Muscle layer of duodenum (tissue), 2 donors: Measurements from ENCODE around the gene PRKD2.

Experiments used
- H3K27ac ChIP-seq: one replicate; pipeline ENCODE4 v1.7.0; 2013; ENCODE audit warnings: mild to moderate bottlenecking, low read length
- H3K27me3 ChIP-seq: one replicate; pipeline ENCODE4 v1.7.0; 2013; ENCODE audit warnings: low read depth, mild to moderate bottlenecking, control low read depth, low read length
- H3K36me3 ChIP-seq, 2 donors: one replicate each; pipeline ENCODE4 v1.7.0; 2013; ENCODE audit warnings: low read length in 2 of 2, control low read depth in 1 of 2, mild to moderate bottlenecking in 1 of 2; ENCODE audit not compliant: insufficient read depth in 2 of 2, control insufficient read depth in 1 of 2
- H3K4me1 ChIP-seq, 2 donors: one replicate each; pipeline ENCODE4 v1.7.0; 2013; ENCODE audit warnings: low read length in 2 of 2, mild to moderate bottlenecking in 2 of 2, control low read depth in 1 of 2, moderate library complexity in 1 of 2; ENCODE audit not compliant: insufficient read depth in 2 of 2, control insufficient read depth in 1 of 2
- H3K4me3 ChIP-seq, 2 donors: one replicate each; pipeline ENCODE4 v1.7.0; 2013; ENCODE audit warnings: low read length in 2 of 2, low read depth in 1 of 2, mild to moderate bottlenecking in 1 of 2
- H3K9me3 ChIP-seq, 2 donors: one replicate each; pipeline ENCODE4 v1.7.0; 2013; ENCODE audit warnings: low read length in 2 of 2, control low read depth in 1 of 2, mild to moderate bottlenecking in 1 of 2; ENCODE audit not compliant: control insufficient read depth in 1 of 2
- donor health status: healthy.

Gene PRKD2

DNA sequence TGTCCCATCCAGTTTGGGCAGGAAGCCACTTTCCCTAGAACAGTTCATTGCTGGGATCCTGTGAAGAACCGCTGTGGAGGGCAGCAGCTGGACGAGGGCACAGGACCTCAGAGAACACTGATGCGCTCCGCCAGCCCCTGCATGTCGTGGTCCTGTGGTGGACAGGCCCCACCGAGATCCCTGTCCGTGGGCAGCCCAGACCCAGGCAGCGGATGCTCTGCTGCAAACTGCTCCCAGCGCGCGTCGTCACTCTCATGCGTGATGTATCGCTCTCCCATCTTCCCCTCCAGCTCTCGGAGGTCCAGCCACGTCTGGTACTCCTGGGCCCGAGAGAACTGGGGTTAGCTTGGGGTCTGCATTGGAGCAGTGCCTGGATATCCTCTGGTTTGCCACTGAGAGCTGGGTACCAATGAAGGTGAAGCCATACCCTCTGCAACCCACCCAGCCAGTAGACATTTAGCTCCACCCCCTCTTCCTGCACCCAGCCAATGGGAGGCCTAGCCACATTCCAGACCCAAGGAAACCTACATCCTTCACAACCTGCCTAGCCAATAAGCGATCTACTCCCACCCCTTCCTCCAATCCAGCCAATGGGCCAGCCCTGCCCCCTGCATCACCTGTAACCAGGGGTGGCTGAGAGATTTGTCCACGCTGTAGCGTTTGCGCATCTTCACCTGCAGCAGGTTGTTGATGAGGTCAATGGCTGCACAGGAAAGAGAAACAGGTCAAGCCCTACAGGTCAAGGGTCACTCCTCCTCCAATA is 42.3 kb downstream of the PRKD2 start:
- H3K27ac ChIP-seq: no peak overlapping the region
- no peaks in the 10 kb centered on the region for H3K9me3 ChIP-seq
- peaks cover 17 to 42% of the 10 kb centered on the region in 2 donors for H3K36me3 ChIP-seq
- no peak overlapping the region for H3K4me3 ChIP-seq
- H3K4me1 ChIP-seq: no peaks in the 10 kb centered on the region
- H3K27me3 ChIP-seq: no peaks in the 10 kb centered on the region

DNA sequence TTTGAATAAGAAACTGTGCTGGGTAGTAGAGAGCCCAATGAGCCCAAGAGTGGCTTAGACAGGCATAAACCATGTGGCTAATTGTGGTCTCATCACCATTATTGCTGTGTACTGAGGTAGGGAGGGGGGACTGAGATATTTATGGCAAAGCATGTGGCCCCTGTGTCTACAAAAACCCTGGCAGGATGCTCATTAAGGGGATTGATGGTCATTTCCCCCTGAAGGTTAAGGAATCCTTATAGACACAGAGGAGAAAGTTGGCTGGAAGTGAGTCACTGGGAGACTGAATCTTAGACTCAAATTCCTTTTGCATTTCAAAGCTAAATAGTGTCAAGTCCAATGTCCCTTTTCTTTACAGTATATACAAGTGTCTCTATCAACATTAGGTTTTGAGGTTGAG is 46.1 kb downstream of the PRKD2 start:
- no peaks in the 10 kb centered on the region for H3K9me3 ChIP-seq
- H3K27me3 ChIP-seq: no peaks in the 10 kb centered on the region
- no peak overlapping the region for H3K4me3 ChIP-seq
- no peak overlapping the region for H3K27ac ChIP-seq
- H3K36me3 ChIP-seq: peaks cover 12 to 21% of the 10 kb centered on the region in 2 donors
- no peaks in the 10 kb centered on the region for H3K4me1 ChIP-seq

DNA sequence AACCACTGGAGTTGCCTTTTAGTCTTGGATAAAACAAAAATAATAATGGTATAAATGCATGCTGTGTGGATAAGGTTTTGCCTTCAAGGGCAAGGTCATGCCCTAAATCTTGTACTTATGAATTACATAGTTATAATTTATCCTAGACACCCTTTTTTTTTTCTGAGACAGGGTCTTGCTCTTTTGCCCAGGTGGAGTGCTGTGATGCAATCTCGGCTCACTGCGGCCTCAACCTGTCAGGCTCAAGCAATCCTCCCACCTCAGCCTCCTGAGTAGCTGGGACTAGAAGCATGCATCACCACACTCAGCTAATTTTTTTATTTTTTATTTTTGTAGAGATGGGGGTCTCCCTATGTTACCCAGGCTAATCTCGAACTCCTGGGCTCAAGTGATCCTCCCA is 48.3 kb downstream of the PRKD2 start:
- peaks cover 0 to 8% of the 10 kb centered on the region in 2 donors for H3K36me3 ChIP-seq
- no peak overlapping the region for H3K4me3 ChIP-seq
- no peaks in the 10 kb centered on the region for H3K27me3 ChIP-seq
- no peaks in the 10 kb centered on the region for H3K9me3 ChIP-seq
- no peak overlapping the region for H3K27ac ChIP-seq
- H3K4me1 ChIP-seq: no peaks in the 10 kb centered on the region

DNA sequence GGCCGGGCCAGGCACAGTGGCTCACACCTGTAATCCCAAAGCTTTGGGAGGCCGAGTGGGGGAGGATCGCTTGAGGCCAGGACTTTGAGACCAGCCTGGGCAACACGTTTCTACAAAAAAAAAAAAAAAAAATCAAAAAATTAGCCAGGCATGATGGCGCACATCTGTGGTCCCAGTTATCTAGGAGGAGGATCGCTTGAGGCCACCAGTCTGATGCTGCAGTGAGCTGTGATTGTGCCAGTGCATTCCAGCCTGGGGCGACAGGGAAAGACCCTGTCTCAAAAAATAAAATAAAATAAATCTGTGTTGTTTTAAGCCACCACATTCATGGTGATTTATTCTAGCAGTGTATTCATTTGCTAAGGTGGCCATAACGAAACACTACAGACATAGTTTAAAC is 51.8 kb downstream of the PRKD2 start:
- Histone ChIP-seq H3K27me3 (no peaks in the 10 kb centered on the region), H3K4me1 (peaks cover 4 to 13% of the 10 kb centered on the region in 2 donors), H3K9me3 (no peaks in the 10 kb centered on the region), H3K27ac (no peak overlapping the region), H3K4me3 (no peak overlapping the region), H3K36me3 (no peaks in the 10 kb centered on the region)

DNA sequence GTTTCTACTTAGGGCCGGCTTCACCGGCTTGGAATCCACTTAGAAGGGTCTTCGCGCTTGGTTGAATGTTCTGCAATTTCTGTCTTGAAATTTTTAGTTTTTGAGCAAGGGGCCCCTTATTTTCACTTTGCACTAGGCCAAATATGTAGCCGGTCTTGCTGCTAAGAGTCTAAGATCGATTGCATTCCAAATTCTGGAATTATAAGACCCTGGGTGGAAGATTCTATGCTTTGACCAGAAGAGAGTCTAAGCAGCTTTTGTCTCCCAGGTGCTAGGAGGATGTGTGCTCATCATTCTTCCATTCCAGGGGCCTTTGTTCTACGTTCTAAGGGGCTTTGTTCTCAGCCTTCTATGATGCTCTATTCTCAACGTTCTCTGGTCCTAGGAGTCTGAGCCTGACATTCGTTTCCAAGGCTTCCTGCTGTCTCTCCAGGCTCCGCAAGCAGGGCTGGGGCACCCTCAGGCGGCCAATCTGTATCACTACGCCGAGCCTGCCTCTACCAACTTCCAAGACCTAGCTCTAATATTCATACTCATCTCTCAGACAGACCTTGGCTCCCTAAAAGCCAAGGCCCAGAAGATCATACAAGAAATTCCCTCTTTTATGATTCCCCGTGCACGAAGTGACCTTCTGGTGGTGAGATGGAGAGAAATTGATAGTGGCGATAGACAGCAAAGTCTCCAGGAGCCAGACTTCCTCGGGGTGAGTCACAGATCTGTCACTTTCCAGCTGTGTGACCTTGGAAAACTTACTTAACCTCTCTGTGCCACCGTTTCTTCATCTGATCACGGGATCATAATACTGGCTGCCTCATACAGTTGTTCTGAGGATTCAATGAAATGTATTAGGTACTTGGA is 55.0 kb downstream of the PRKD2 start:
- Histone ChIP-seq H3K36me3 (no peaks in the 10 kb centered on the region), H3K27ac (peak overlapping the region; percentile 74), H3K27me3 (no peaks in the 10 kb centered on the region), H3K4me1 (peaks cover 4 to 30% of the 10 kb centered on the region in 2 donors), H3K9me3 (no peaks in the 10 kb centered on the region), H3K4me3 (peak overlapping the region; percentile 72 to 75)

DNA sequence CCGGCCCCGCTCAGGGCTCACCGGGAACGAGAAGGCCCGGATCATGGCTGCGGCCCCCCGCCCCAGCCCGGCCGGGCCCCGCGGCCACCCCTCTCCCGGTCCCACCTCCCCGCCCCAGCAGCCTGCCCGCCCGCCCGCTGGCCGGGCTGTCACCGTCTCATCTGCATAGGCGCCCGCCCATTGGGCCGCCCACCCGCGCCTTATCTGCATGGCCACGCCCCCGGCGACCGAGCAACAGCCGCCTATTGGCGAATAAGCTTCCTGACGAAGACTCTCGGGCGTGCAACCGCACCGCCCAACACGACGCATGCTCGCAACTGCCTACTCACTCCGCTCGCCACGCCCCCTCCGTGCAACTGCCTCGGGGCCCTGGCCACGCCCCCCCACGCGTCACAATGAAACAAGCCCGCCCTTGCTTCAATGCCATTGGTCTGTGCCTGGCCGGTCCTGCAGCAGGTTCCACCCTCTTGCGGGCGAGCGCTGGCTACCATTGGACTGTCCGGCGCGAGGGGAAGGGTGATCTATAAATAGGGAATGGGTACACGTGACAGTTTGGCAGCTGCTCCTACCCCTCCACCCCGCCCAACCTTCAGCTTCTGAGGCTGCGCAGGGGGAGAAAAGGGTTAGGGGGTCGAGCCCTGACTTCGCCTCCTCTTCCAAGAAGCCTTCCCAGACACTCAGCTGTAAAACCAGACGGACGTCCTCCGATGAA is 55.7 kb downstream of the PRKD2 start, which contains the start of gene DACT3:
DACT3 (minus strand) TSS at position 163 of the 712 bp plus-strand sequence; CDS start at position 45, 118 bp downstream.
- Histone ChIP-seq H3K4me3 (peak within 1 kb of the TSS; percentile 72 to 75), H3K9me3 (no peaks in the 10 kb centered on the region), H3K27ac (peak within 1 kb of the TSS; percentile 74), H3K36me3 (no peaks in the 10 kb centered on the region), H3K27me3 (no peaks in the 10 kb centered on the region), H3K4me1 (peaks cover 4 to 30% of the 10 kb centered on the region in 2 donors)

DNA sequence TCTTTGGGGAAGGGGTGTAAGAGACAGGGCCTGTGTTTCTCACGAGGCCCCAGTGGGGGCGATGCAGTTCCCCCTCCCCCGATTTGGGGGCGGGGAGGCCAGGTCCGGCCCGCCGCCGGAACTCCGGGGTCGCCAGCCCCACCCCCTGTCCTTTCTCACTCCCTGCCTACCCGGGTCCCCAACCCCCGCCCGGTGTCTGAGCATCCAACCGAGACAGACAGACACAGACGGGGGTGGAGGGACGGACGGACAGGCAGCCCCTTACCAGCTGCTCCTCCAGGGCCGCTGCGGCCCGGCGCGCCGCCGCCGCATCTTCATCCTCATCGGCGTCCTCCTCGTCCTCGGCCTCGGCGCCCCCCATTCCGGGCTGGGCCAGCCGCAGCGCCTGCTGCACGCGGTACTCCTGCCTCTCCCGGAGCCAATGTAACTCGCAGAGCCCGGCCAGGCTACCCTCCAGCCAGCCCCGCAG is 56.3 kb downstream of the PRKD2 start:
- Histone ChIP-seq H3K27ac (peak overlapping the region; percentile 23), H3K4me3 (peak overlapping the region; percentile 47 to 75), H3K9me3 (no peaks in the 10 kb centered on the region), H3K4me1 (peaks cover 4 to 31% of the 10 kb centered on the region in 2 donors), H3K27me3 (no peaks in the 10 kb centered on the region), H3K36me3 (no peaks in the 10 kb centered on the region)

DNA sequence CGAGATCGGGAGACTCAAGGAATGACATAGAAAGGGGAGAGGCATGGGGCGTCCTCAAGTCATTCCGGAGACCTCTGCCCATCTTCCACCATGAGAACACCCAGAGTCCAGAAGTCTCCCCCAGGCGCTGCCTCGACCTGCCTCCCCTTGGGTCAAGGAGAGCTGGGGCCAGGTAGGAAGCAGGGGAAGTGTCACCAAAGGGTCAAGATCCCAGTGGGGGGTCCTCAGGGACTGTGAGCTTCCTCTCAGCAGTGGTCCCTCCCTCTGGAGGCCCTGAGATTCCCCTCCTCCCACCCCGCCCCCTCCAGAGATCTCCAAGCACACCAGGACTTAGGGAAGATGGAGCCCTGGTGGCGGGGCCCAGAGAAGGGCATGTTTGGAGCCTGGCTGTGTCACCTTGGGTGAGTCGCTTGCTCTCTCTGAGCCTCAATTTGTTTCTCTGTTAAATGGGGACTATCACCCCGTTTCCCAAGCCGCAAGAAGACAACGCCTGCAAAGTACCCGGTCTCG is 56.9 kb downstream of the PRKD2 start:
- Histone ChIP-seq H3K27ac (peak overlapping the region; percentile 23), H3K36me3 (no peaks in the 10 kb centered on the region), H3K27me3 (no peaks in the 10 kb centered on the region), H3K4me3 (peak overlapping the region; percentile 47 to 75), H3K4me1 (peaks cover 4 to 36% of the 10 kb centered on the region in 2 donors), H3K9me3 (no peaks in the 10 kb centered on the region)

DNA sequence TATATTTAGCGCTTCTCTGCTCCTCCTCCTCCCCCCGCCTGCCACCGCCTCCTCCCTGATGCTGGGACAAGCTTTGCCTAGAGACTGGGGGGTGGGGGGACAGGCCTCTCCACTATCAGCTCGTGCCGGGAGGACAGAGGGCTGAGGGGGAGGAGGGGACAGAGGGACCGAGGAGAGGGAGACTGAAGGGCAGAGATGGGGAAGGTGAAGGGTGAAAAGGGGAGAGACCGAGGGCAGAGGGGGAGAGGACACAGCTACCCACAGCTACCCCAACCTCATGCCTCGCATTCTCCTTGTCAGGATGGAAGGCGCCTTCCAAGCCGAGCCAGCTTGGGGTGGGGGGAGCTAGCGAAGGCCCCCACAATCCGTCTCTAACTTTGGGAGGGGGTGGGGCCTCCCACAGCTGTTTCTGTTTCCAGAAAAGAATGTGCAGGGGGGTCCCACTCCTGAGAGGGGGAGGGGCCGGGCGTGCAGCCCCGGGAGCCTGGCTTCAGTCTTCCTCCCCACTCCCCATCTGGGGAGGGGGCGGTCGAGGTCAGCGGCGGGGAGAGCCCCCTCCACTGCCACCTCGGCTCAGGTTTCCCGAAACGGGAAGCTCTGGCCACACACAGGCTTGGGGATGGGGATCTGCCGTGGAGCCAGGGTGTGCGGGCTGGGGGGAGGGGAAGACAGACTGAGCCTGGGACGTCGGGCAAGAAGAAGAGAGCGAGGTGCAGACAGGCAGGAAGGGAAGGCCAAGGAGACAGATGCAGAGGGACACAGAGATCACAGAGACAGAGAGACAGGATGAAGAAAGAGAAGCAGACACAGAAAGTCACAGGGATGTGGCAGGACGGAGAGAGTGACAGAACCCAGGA is 57.5 kb downstream of the PRKD2 start:
- Histone ChIP-seq H3K4me3 (peak overlapping the region; percentile 47 to 75), H3K4me1 (peaks cover 4 to 41% of the 10 kb centered on the region in 2 donors), H3K27ac (peak overlapping the region; percentile 10), H3K27me3 (no peaks in the 10 kb centered on the region), H3K9me3 (no peaks in the 10 kb centered on the region), H3K36me3 (no peaks in the 10 kb centered on the region)

DNA sequence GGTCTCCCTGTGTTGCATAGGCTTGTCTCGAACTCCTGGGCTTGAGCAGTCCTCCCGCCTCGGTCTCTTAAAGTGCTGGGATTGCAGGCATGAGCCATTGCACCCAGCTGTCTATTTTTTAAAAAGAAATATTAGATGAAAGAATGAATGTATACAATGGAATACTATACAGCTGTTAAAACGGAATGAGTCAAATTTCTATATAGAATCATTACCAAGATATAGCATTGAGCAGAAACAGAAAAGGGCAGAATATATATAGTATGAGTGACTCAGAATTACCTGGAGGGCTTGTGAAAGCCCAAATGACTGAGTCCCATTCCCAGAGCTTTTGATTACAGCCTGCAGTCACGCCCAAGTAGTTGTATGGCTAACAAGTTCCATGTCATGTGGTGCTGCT is 60.4 kb downstream of the PRKD2 start:
- Histone ChIP-seq H3K4me1 (peaks cover under 1 to 46% of the 10 kb centered on the region in 2 donors), H3K27me3 (no peaks in the 10 kb centered on the region), H3K4me3 (no peak overlapping the region), H3K9me3 (no peaks in the 10 kb centered on the region), H3K27ac (no peak overlapping the region), H3K36me3 (no peaks in the 10 kb centered on the region)
